ENCODE results near the gene UBE2B.
"Not testable (repeated sequence)": the region's sequence is repeated elsewhere in the genome, so short reads cannot be mapped to it uniquely, and the experiment has no call there.

UBE2B gene

GRCh38 chr5:134365604-134366003, 5.8 kb upstream of the UBE2B start:
- H3K27ac ChIP-seq (ENCODE audit: low read length): no peak overlapping the region
- ATAC-seq (ENCODE audit: insufficient read depth, low read depth) (no peak), DNase-seq (no peak)
- no peaks in the 10 kb centered on the region for H3K27me3 ChIP-seq (ENCODE audit: insufficient read depth, low read length, poor library complexity)
- H3K4me1 ChIP-seq (ENCODE audit: insufficient read depth, low read length): peaks cover 41% of the 10 kb centered on the region
- H3K4me3 ChIP-seq (ENCODE audit: low read depth in 1 of 2, low read length in 2 of 2): peak overlapping the region in 1 of 2 experiments; percentile 12; a peak in 1 of 4 replicates
- H2AFZ ChIP-seq (ENCODE audit: low read depth, low read length): no peak overlapping the region
- H3K36me3 ChIP-seq (ENCODE audit: insufficient read depth, low read length): 0 out of 2 replicates have a peak, but pooled peaks cover 4% of the 10 kb centered on the region
- H3K9ac ChIP-seq (ENCODE audit: low read depth, low read length): peak overlapping the region; percentile 68; the same call in 1 of the 2 replicates
- H3K79me2 ChIP-seq (ENCODE audit: insufficient read depth, low read length): peaks cover 46% of the 10 kb centered on the region
- TF ChIP-seq EZH2 (IDR thresholded peaks at IDR 0.05; ENCODE audit: borderline replicate concordance, low read depth, low read length, severe bottlenecking): no peak
- TF ChIP-seq, protein P1, sequence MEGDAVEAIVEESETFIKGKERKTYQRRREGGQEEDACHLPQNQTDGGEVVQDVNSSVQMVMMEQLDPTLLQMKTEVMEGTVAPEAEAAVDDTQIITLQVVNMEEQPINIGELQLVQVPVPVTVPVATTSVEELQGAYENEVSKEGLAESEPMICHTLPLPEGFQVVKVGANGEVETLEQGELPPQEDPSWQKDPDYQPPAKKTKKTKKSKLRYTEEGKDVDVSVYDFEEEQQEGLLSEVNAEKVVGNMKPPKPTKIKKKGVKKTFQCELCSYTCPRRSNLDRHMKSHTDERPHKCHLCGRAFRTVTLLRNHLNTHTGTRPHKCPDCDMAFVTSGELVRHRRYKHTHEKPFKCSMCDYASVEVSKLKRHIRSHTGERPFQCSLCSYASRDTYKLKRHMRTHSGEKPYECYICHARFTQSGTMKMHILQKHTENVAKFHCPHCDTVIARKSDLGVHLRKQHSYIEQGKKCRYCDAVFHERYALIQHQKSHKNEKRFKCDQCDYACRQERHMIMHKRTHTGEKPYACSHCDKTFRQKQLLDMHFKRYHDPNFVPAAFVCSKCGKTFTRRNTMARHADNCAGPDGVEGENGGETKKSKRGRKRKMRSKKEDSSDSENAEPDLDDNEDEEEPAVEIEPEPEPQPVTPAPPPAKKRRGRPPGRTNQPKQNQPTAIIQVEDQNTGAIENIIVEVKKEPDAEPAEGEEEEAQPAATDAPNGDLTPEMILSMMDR (IDR thresholded peaks at IDR 0.05; ENCODE audit: borderline replicate concordance, extremely low read depth, low read length, poor library complexity, severe bottlenecking): no peak
- H3K9me3 ChIP-seq (ENCODE audit: insufficient read depth, low read length, severe bottlenecking): no peaks in the 10 kb centered on the region
- H4K20me1 ChIP-seq (ENCODE audit: insufficient read depth, low read length): no peaks in the 10 kb centered on the region
- peak overlapping the region; percentile 81 for H3K4me2 ChIP-seq (ENCODE audit: insufficient read depth, low read length)

DNA sequence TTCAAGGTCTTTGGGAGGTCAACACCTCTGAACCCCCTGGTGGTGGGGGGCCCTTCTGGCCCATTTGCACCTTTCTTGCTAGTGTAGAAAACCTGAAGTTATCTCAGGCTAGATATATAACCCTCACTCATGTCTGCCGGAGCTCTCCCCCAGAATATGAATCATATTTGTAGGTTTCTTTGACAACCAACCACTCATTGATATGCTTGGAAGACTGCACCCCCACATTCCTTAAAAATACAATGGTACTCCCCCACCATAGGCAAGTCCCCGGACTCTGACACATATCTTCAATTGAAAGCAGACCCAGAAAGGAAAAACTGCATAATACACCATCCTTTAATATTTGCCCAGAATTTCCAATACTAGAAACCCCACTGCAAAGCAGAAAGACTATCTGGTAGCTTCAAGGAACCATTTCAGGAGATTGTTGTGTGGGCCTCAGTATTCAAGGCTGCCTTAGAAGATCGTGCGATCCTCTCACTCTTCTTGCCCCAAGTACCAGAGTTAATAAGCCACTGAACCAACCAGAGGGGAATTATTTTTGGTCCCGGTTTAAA, 978 bp upstream of the UBE2B start:
- ATAC-seq (ENCODE audit: insufficient read depth, low read depth) (no peak), DNase-seq (no peak)
- Histone ChIP-seq H3K9me3 (ENCODE audit: insufficient read depth, low read length, severe bottlenecking) (no peaks in the 10 kb centered on the region), H3K4me1 (ENCODE audit: insufficient read depth, low read length) (peaks cover 65% of the 10 kb centered on the region), H3K9ac (ENCODE audit: low read depth, low read length) (peak overlapping the region; percentile 89), H3K4me2 (ENCODE audit: insufficient read depth, low read length) (peak overlapping the region; percentile 77), H3K27ac (ENCODE audit: low read length) (peak overlapping the region; percentile 99), H2AFZ (ENCODE audit: low read depth, low read length) (peak overlapping the region; percentile 94), H4K20me1 (ENCODE audit: insufficient read depth, low read length) (peaks cover 19% of the 10 kb centered on the region), H3K27me3 (ENCODE audit: insufficient read depth, low read length, poor library complexity) (no peaks in the 10 kb centered on the region), H3K4me3 (ENCODE audit: low read depth in 1 of 2, low read length in 2 of 2) (peak overlapping the region; percentile 92 to 94), H3K36me3 (ENCODE audit: insufficient read depth, low read length) (peaks cover 17% of the 10 kb centered on the region), H3K79me2 (ENCODE audit: insufficient read depth, low read length) (peaks cover 85% of the 10 kb centered on the region)
- TF ChIP-seq, protein P1 (IDR thresholded peaks at IDR 0.05; ENCODE audit: borderline replicate concordance, extremely low read depth, low read length, poor library complexity, severe bottlenecking): no peak
- TF ChIP-seq EZH2 (IDR thresholded peaks at IDR 0.05; ENCODE audit: borderline replicate concordance, low read depth, low read length, severe bottlenecking): no peak

GRCh38 chr5:134371834-134372340, 518 bp downstream of the UBE2B start:
- H3K9me3 ChIP-seq (ENCODE audit: insufficient read depth, low read length, severe bottlenecking): no peaks in the 10 kb centered on the region
- DNase-seq (peak; percentile 48), ATAC-seq (ENCODE audit: insufficient read depth, low read depth) (0 out of 3 replicates have a peak, but pooled peaks have one; percentile 10)
- H3K27me3 ChIP-seq (ENCODE audit: insufficient read depth, low read length, poor library complexity): no peaks in the 10 kb centered on the region
- peak overlapping the region; percentile 80 for H2AFZ ChIP-seq (ENCODE audit: low read depth, low read length)
- peaks cover 82% of the 10 kb centered on the region for H3K79me2 ChIP-seq (ENCODE audit: insufficient read depth, low read length)
- H3K4me1 ChIP-seq (ENCODE audit: insufficient read depth, low read length): peaks cover 54% of the 10 kb centered on the region
- peak overlapping the region; percentile 89 for H3K9ac ChIP-seq (ENCODE audit: low read depth, low read length)
- H3K4me3 ChIP-seq (ENCODE audit: low read depth in 1 of 2, low read length in 2 of 2): peak overlapping the region; percentile 92 to 94
- peak overlapping the region; percentile 99 for H3K27ac ChIP-seq (ENCODE audit: low read length)
- no peak for TF ChIP-seq EZH2 (IDR thresholded peaks at IDR 0.05; ENCODE audit: borderline replicate concordance, low read depth, low read length, severe bottlenecking)
- TF ChIP-seq, protein P1 (IDR thresholded peaks at IDR 0.05; ENCODE audit: borderline replicate concordance, extremely low read depth, low read length, poor library complexity, severe bottlenecking): no peak
- H4K20me1 ChIP-seq (ENCODE audit: insufficient read depth, low read length): peaks cover 27% of the 10 kb centered on the region
- H3K4me2 ChIP-seq (ENCODE audit: insufficient read depth, low read length): peak overlapping the region; percentile 78
- H3K36me3 ChIP-seq (ENCODE audit: insufficient read depth, low read length): peaks cover 27% of the 10 kb centered on the region

GRCh38 chr5:134373633-134374032, 2.3 kb downstream of the UBE2B start:
- not testable (repeated sequence) for H3K9me3 ChIP-seq (ENCODE audit: insufficient read depth, low read length, severe bottlenecking); ATAC-seq (ENCODE audit: insufficient read depth, low read depth); DNase-seq; H3K9ac ChIP-seq (ENCODE audit: low read depth, low read length); H3K4me3 ChIP-seq (ENCODE audit: low read depth in 1 of 2, low read length in 2 of 2); H2AFZ ChIP-seq (ENCODE audit: low read depth, low read length); H3K27me3 ChIP-seq (ENCODE audit: insufficient read depth, low read length, poor library complexity); H3K27ac ChIP-seq (ENCODE audit: low read length)
- H3K4me2 ChIP-seq (ENCODE audit: insufficient read depth, low read length): peak overlapping the region; percentile 78; the same call in 1 of the 2 replicates
- peaks cover 44% of the 10 kb centered on the region for H3K4me1 ChIP-seq (ENCODE audit: insufficient read depth, low read length)
- peaks cover 40% of the 10 kb centered on the region for H3K36me3 ChIP-seq (ENCODE audit: insufficient read depth, low read length)
- H4K20me1 ChIP-seq (ENCODE audit: insufficient read depth, low read length): peaks cover 31% of the 10 kb centered on the region
- H3K79me2 ChIP-seq (ENCODE audit: insufficient read depth, low read length): peaks cover 91% of the 10 kb centered on the region

Data from DND-41 (cell line).